NCI-H2196 (cell line): Measurements from ENCODE around the gene SEMA3A.

Source experiments
- DNase-seq: peaks from one replicate; lab custom pipeline; 2025; ENCODE audit not compliant: unreplicated experiment; lab: John Stamatoyannopoulos, UW

Gene SEMA3A

DNA sequence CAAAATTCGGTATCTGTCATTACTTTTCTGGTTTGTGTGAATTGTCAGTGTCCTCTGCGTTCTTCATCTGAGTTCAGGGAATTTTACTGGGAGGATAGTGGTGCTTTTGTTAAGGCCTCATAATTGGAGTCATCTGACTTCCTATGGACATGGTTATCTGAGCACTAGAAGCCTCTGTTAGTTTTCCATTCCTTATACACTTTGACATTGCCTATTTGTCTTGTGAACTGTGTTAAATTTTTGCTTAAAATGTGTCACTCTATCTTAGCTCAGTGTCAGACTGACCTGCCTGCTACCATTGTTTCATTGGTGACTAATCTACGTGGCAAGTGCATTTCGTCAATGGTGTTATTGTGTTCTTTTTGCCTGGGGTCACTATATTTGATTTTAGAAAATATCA lies 253.3 kb downstream of the SEMA3A start:
- DNase-seq = no peak

DNA sequence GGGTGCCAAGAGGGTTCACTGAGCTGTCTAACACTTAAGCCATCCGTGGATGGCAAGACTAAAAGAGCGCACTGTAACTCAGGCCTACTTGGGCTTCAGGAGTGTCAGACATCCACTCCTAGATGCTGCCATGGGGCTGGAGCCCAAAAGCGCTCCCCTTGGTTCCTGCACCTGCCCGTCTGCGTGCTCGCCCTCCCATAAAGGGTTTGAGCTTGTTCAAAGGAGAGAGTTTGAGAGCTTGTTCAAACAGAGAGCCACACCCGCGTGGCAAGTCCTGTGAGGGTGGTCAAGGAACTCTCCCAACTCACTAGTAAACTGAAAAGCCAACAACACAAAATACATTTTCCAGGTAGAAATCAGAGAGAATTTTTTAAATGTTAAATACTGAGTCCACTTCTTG lies 256.7 kb downstream of the SEMA3A start:
- DNase-seq = no peak

DNA sequence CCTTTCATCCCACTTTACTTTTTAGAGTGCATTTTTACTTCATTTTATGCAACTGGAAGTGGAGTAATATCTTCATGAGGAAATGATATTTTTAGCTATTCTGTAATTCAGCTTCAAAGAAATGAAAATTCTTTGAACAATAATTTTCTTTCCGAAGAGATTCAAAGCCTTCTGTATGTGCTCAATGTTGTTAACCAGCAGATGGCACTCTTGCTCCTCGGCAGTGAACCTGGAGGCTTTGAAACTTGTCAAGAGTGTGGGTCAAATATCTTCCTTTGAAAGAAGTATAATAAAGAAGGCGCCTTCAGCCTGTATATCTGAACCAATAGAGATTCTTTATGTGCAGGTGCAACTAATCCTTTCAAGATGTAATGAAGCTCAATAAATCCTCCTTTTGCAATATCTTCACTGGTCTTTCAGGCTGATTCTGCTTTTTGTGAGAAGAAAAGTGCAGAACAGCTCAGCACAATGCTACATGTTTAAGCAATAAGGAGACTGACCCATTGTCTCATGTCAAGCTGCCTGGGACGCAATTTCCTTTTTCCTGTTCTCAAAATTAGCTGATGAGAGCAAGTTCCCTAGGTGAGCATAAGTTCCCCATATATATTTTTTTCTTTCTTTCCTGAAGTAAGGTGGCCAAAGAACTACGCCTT lies 258.4 kb downstream of the SEMA3A start:
- peak; percentile 59 for DNase-seq

DNA sequence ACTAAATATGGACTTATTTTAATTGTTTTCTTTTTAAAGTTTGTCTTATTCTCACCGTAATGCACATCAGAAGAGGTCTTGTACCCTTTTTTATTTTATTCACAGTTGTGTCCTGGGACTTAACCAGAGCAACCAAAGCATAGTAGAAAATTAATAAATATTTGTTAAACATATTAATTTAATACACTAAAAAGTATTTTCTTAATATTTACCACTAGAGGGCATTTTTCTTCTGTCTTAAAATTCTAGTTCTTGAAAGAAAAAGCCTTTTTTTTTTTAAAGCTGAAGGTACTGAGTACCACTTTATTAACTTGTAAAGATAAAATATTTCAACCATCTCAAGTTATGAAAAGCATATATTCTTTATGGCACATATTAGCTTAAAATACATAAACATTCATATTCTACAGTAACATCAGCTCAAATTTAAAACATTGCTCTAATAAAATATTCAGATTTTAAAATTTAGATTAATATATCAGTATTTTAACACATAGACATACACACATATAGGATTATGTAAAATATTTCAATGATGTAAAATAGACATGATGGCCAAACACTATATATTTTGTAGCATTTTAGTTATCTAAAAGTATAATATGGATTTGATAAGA lies 260.4 kb downstream of the SEMA3A start:
- no peak for DNase-seq

DNA sequence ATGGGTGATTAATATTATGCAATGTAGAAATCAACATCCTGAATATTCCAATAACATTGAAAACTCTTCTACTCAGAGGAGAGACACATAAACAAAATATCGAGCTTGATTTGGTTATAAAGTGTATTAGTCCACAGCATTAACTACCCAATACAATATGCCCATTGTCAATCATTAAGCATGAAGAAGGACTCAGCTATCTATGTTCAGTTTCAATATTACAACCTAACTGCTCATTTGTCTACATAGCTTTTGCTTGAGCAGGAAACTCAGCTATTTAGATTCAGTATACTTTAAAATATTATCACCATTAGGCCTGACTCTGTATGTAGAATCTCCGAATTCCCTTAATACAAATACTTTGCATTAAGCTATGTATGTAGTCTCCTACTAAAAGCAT lies 262.6 kb downstream of the SEMA3A start:
- DNase-seq = no peak

DNA sequence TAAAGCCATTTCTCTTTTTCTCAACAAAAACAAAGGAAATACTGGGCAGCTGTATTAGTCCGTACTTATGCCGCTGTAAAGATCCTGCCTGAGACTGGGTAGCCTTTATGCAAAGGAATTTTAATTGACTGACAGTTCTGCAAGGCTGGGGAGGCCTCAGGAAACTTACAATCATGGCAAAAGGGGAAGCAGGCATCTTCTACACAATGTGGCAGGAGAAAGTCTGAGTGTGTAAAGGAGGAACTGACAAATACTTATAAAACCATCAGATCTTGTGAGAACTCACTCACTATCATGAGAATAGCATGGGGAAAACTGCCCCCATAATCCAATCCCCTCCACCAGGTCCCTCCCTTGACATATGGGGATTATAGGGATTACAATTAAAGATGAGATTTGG lies 264.3 kb downstream of the SEMA3A start:
- no peak for DNase-seq

DNA sequence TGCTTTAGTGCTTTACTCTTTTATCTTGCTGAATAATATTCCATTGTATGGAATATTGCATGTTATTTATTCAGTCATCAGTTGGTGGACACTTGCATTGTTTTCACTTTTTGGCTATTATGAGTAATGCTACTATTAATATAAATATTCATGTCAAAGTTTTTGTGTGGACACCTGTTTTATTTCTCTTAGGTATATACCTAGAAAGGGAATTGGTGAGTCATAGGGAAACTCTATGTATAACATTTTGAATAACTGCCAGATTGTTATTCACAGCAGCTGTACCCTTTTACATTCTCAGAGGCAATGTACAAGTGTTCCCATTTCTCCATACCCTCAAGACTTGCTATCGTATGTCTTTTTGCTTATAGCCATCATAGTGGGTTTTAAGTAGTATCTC lies 268.7 kb downstream of the SEMA3A start:
- DNase-seq = no peak

DNA sequence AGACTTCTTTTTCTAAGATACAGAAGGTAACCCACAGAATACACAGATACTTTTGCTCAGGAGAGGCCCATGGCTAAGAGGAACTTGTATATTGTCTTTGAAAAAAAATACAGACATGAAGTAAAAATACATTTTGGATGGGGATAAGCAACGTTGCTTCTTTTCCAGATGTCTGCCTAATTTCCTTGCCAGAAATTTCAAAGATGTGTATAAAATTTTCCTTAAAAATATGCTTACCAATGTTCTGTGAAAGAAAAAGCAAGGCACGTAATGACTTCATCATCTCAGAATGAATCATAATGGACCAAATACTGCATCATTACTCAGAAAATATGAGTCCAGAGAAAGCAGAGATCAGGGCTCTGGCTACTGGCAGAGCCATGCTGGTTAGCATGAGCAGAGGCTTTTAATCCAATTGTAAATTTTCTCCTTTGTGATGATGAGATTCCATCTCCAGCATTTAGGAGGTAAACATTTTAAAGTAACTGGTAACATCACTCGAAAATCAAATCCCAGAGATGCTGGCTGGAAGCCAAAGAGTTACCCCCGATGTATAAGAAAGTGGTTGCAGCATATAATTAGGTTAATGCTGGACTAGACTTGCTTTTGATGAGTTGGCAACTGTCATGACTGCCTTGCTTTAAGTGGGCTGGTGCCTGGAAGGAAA lies 272.5 kb downstream of the SEMA3A start:
- DNase-seq = no peak

DNA sequence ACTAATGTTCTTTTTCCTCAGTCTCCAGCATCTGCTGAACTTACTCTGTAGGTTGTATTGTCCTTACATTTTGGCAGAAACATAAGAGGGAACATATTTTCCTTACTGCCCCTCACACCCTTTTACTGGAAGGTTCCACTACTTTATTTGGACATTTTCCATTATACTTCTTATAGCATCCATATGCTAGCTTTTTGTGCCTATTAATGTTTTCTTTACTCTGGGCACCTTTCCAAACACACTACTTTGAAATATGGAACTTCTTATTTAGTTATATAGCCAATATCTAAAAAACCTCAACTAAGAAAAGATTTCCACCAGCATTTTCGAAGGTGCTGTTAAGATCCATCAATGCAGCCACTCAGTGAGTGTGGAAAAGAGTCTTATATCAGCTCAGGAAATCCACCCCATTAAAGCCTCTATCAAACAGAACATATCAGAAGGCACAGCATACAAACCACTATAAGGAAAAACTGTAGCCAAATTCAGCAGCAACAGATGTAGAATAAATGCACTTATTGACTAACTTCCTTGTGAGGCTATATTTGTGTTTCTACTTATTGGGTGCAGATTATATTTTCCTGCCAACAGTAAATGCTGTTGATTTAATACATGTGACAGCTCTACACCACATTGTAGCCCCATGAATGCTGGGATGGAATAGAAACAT lies 273.2 kb downstream of the SEMA3A start:
- DNase-seq = no peak

DNA sequence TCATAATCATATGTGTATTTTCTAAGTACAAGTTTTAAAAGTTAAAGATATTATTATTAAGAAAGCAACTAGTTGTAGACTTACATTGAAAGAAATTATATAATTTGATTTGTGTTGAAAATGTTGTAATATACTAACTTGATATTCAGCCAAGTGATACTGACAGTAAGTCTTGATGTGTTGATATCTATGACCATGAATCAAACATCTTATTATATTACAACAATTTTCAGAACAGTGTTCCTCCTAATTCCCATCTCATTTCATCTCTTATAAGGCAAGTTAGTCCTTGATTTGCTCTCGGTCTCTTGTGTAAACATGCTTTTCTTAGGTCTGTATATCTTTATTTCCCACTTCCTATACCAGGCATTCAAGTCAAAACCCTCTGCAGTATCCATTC lies 276.4 kb downstream of the SEMA3A start:
- no peak for DNase-seq

DNA sequence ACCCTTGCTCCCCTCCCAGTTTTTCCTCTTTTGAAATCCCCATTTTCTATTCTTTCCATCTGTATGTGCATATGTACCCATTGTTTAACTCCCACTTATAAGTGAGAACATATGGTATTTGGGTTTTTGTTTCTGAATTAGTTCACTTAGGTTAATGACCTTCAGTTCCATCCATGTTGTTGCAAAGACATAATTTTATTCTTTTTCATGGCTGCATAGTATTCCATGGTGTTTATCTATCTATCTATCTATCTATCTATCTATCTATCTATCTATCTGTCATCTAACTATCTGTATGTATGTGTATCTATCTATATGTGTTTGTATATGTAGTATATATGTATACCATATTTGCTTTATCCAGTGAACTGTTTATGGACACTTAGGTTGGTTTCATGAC lies 281.4 kb downstream of the SEMA3A start:
- no peak for DNase-seq

DNA sequence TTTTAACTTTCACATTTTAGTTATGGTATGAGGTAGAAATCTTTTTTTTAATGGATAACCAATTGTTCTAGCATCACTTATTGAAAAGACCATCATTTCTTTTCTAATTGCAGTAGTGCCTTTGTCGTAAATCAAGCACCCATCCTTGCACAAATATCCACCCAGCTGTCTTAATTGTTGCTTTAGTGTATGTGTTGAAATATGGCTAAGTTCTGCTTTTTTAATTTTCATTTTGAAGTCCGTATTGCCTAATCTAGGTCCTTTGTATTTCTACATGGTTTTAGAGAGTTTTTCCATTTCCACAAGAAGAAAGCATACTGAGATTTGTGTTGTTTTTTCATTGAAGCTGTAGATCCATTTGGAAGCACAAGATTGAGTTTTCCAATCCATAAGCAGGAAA lies 286.1 kb downstream of the SEMA3A start:
- no peak for DNase-seq
